B cell (primary cell): ENCODE data around the gene NET1. TPM values are rescaled to one million over a fixed set of nuclear protein-coding genes. Genes with fewer than 3 reads are reported as not detected.
"Not testable (repeated sequence)": the region's sequence is repeated elsewhere in the genome, so short reads cannot be mapped to it uniquely, and the experiment has no call there.

Source experiments
- ATAC-seq: fragments of 200-7000 bp; cut with Tn5 transposase; one replicate; pipeline ENCODE4 v1.10.0; 2021; ENCODE audit warnings: low read depth, mild to moderate bottlenecking, moderate number of reproducible peaks, moderate library complexity
- CTCF ChIA-PET: fragments of 350-600 bp; sonication (Branson Sonifier 250); formaldehyde crosslinking; loops from one replicate; lab custom pipeline; 2021; ENCODE audit warnings: antibody characterized with exemption, inconsistent platforms; lab: Charles Lee
- POLR2A ChIA-PET: fragments of 350-600 bp; sonication (Branson Sonifier 250); formaldehyde crosslinking; loops from one replicate; lab custom pipeline; 2021; ENCODE audit warnings: antibody characterized with exemption; lab: Charles Lee
- DNase-seq: peaks from one replicate; pipeline ENCODE4 v3.0.0; 2013
- H2AFZ ChIP-seq: 2 replicates; pipeline ENCODE4 v1.6.1; 2012; ENCODE audit warnings: mild to moderate bottlenecking, low read depth, low read length; ENCODE audit not compliant: insufficient read depth, poor library complexity, severe bottlenecking
- H3K27ac ChIP-seq, 2 donors: 1 replicate in 1 of 2; 2 replicates in 1 of 2; pipeline ENCODE4 v1.5.1; 2012 to 2013; ENCODE audit warnings: low read length in 2 of 2, mild to moderate bottlenecking in 2 of 2, moderate library complexity in 1 of 2
- H3K27me3 ChIP-seq, 4 experiments: fragments of 200-600 bp in 1 of 4; sonication (generic) in 1 of 4; replicated peaks in 1 of 4; 1 replicate in 2 of 4; 2 replicates in 2 of 4; pipeline versions ENCODE4 v1.6.1 to v1.7.0; 2013 to 2016; ENCODE audit warnings: low read length in 3 of 4, mild to moderate bottlenecking in 2 of 4, mixed read lengths in 1 of 4, moderate library complexity in 1 of 4; ENCODE audit not compliant: insufficient read depth in 4 of 4, control insufficient read depth in 3 of 4; ENCODE audit errors: control extremely low read depth in 1 of 4
- H3K36me3 ChIP-seq, 2 experiments: replicated peaks in 1 of 2; 1 replicate in 1 of 2; 2 replicates in 1 of 2; pipeline versions ENCODE4 v1.6.1 to v1.7.1; 2013; ENCODE audit warnings: low read length in 1 of 2; ENCODE audit not compliant: insufficient read depth in 2 of 2, control insufficient read depth in 1 of 2; ENCODE audit errors: control extremely low read depth in 1 of 2, extremely low read depth in 1 of 2
- H3K4me1 ChIP-seq, 2 donors: fragments of 200-600 bp in 1 of 2; sonication (generic) in 1 of 2; 1 replicate in 1 of 2; 2 replicates in 1 of 2; pipeline versions ENCODE4 v1.5.1 to v1.6.1; 2013 to 2017; ENCODE audit warnings: low read length in 2 of 2; ENCODE audit not compliant: control insufficient read depth in 2 of 2, insufficient read depth in 2 of 2
- H3K4me2 ChIP-seq: replicated peaks from 2 replicates; pipeline ENCODE3; 2012; ENCODE audit warnings: mild to moderate bottlenecking, low read depth, low read length; ENCODE audit not compliant: poor library complexity, severe bottlenecking
- H3K4me3 ChIP-seq, 5 experiments: fragments of 200-600 bp in 1 of 5; sonication (generic) in 1 of 5; 1 replicate in 3 of 5; 2 replicates in 2 of 5; pipeline versions ENCODE4 v1.5.1 to v1.7.0; 2011 to 2016; ENCODE audit warnings: low read length in 4 of 5, mild to moderate bottlenecking in 4 of 5, low read depth in 2 of 5, control low read depth in 1 of 5, moderate library complexity in 1 of 5; ENCODE audit not compliant: insufficient read depth in 1 of 5; ENCODE audit errors: control extremely low read depth in 1 of 5, extremely low read depth in 1 of 5
- H3K79me2 ChIP-seq: fragments of 200-600 bp; sonication (generic); one replicate; pipeline ENCODE4 v1.6.0; 2016; ENCODE audit warnings: low read length; ENCODE audit not compliant: control insufficient read depth, insufficient read depth
- H3K9ac ChIP-seq: fragments of 200-600 bp; sonication (generic); 2 replicates; pipeline ENCODE4 v1.6.1; 2017; ENCODE audit warnings: mild to moderate bottlenecking, low read length, moderate library complexity
- H3K9me3 ChIP-seq, 3 donors: one replicate each; pipeline versions ENCODE4 v1.6.1 to v1.7.1; 2013; ENCODE audit warnings: low read length in 2 of 3; ENCODE audit not compliant: control insufficient read depth in 2 of 3, insufficient read depth in 1 of 3; ENCODE audit errors: control extremely low read depth in 1 of 3
- H4K20me1 ChIP-seq: 2 replicates; pipeline ENCODE4 v1.6.0; 2012; ENCODE audit warnings: mild to moderate bottlenecking, low read length; ENCODE audit not compliant: insufficient read depth, control insufficient read depth, poor library complexity, severe bottlenecking
- H3K27ac Mint-ChIP-seq: one replicate; pipeline ENCODE4 v1.8.0; 2021; ENCODE audit warnings: mixed read lengths
- H3K27me3 Mint-ChIP-seq: one replicate; pipeline ENCODE4 v1.8.0; 2021; ENCODE audit warnings: mixed read lengths
- H3K4me1 Mint-ChIP-seq: one replicate; pipeline ENCODE4 v1.8.0; 2021; ENCODE audit warnings: mixed read lengths
- H3K4me3 Mint-ChIP-seq: one replicate; pipeline ENCODE4 v1.8.0; 2021; ENCODE audit warnings: mixed read lengths
- H3K9me3 Mint-ChIP-seq: one replicate; pipeline ENCODE4 v1.8.0; 2022; ENCODE audit warnings: mixed read lengths; ENCODE audit not compliant: insufficient read depth
- EZH2 ChIP-seq: IDR thresholded peaks from 2 replicates; pipeline ENCODE4 v1.6.1; 2012; ENCODE audit warnings: borderline replicate concordance, low read depth, mild to moderate bottlenecking, moderate library complexity, low read length; ENCODE audit not compliant: insufficient read depth, poor library complexity, severe bottlenecking
- WGBS: methylation state at CpG from one replicate; pipeline ENCODE4 v1.1.5; 2013; ENCODE audit warnings: missing lambda C conversion rate; ENCODE audit not compliant: insufficient coverage; 5-methylcytosine and 5-hydroxymethylcytosine counted together
- intact Hi-C: fragments of 100-400 bp; cut with micrococcal nuclease; formaldehyde crosslinking; loops from one replicate; pipeline ENCODE4 v1.10.0; 2022
- polyA plus RNA-seq: library from polyadenylated mRNA; depleted of rRNA; stranded (reverse); fragments of >200 nt; gene quantifications from 2 replicates; pipeline ENCODE4 v1.2.3, GENCODE V29; 2012
- total RNA-seq, 2 donors: library from RNA; stranded (reverse); fragments of 120-200 nt in 1 of 2; gene quantifications; 1 replicate in 1 of 2; 2 replicates in 1 of 2; pipeline versions ENCODE4 v1.2.3 to v1.2.4, GENCODE V29; 2013 to 2022
- TF ChIP-seq, protein P1 (sequence below): fragments of 200-600 bp; IDR thresholded peaks from one replicate; pipeline ENCODE4 v1.8.0; 2022; ENCODE audit warnings: antibody characterized with exemption, mild to moderate bottlenecking

The NET1 gene
- total and polyA plus RNA-seq, 2 donors (not counting 1 experiment from before 2014, with no cell fraction given), result 3.5 to 6.4 TPM

- H3K4me1 ChIP-seq, H3K9ac ChIP-seq, CTCF ChIA-PET, H3K4me3 ChIP-seq, POLR2A ChIA-PET, ATAC-seq, H3K9me3 ChIP-seq, H4K20me1 ChIP-seq, H3K36me3 ChIP-seq, H3K27ac Mint-ChIP-seq, H3K4me2 ChIP-seq, H3K27me3 ChIP-seq, H3K4me3 Mint-ChIP-seq, H3K9me3 Mint-ChIP-seq, DNase-seq, H3K27ac ChIP-seq, H3K4me1 Mint-ChIP-seq, H3K79me2 ChIP-seq, H2AFZ ChIP-seq, intact Hi-C loops: not testable (repeated sequence)
- WGBS, result 94% methylated on average over 12 of the region's 12 CpGs
- peaks cover 17% of the 10 kb centered on the region for H3K27me3 Mint-ChIP-seq
Measured at GRCh38 chr10:5380395-5380794, 32.0 kb upstream of the NET1 start.

- H3K79me2 ChIP-seq, result no peaks in the 10 kb centered on the region
- 100% methylated on average over 1 of the region's 2 CpGs for WGBS
Measured at GRCh38 chr10:5381187-5381586, 31.2 kb upstream of the NET1 start.

More at GRCh38 chr10:5381187-5381586, 31.2 kb upstream of the NET1 start:
- Histone ChIP-seq H3K4me2 (no peak overlapping the region), H3K27ac (no peak overlapping the region), H3K4me1 (no peaks in the 10 kb centered on the region), H3K9ac (no peak overlapping the region), H3K27me3 (peaks cover 0 to 3% (median under 1%) of the 10 kb centered on the region in 4 experiments), H3K9me3 (peaks cover 0 to 3% (median 2%) of the 10 kb centered on the region in 3 donors), H3K36me3 (no peaks in the 10 kb centered on the region), H2AFZ (no peak overlapping the region), H4K20me1 (no peaks in the 10 kb centered on the region), H3K4me3 (no peak overlapping the region)
- Mint-ChIP-seq H3K4me3 (no peak overlapping the region), H3K27ac (no peak overlapping the region), H3K9me3 (peaks cover 5% of the 10 kb centered on the region), H3K4me1 (no peaks in the 10 kb centered on the region), H3K27me3 (peaks cover 14% of the 10 kb centered on the region)
- intact Hi-C loops, result no loop called here
- POLR2A ChIA-PET, result no interaction called here
- no peak for ATAC-seq
- TF ChIP-seq, protein P1, sequence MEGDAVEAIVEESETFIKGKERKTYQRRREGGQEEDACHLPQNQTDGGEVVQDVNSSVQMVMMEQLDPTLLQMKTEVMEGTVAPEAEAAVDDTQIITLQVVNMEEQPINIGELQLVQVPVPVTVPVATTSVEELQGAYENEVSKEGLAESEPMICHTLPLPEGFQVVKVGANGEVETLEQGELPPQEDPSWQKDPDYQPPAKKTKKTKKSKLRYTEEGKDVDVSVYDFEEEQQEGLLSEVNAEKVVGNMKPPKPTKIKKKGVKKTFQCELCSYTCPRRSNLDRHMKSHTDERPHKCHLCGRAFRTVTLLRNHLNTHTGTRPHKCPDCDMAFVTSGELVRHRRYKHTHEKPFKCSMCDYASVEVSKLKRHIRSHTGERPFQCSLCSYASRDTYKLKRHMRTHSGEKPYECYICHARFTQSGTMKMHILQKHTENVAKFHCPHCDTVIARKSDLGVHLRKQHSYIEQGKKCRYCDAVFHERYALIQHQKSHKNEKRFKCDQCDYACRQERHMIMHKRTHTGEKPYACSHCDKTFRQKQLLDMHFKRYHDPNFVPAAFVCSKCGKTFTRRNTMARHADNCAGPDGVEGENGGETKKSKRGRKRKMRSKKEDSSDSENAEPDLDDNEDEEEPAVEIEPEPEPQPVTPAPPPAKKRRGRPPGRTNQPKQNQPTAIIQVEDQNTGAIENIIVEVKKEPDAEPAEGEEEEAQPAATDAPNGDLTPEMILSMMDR, result no peak
- no peak for TF ChIP-seq EZH2
- CTCF ChIA-PET, result no interaction called here
- no peak for DNase-seq
